GM19025 (cell line): ENCODE measurements around the gene MCUB.
A peak's percentile ranks its signal among the peaks of the same experiment; 100 is the strongest.
"Not testable (repeated sequence)": the region's sequence is repeated elsewhere in the genome, so short reads cannot be mapped to it uniquely, and the experiment has no call there.

ENCODE experiments used
- ATAC-seq: cut with Tn5 transposase; IDR thresholded peaks from one replicate; pipeline ENCODE4 v1.9.1; 2021; ENCODE audit warnings: mild to moderate bottlenecking, low read depth, moderate library complexity; ENCODE audit not compliant: unreplicated experiment

The MCUB gene, protein sequence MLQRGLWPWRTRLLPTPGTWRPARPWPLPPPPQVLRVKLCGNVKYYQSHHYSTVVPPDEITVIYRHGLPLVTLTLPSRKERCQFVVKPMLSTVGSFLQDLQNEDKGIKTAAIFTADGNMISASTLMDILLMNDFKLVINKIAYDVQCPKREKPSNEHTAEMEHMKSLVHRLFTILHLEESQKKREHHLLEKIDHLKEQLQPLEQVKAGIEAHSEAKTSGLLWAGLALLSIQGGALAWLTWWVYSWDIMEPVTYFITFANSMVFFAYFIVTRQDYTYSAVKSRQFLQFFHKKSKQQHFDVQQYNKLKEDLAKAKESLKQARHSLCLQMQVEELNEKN

DNA sequence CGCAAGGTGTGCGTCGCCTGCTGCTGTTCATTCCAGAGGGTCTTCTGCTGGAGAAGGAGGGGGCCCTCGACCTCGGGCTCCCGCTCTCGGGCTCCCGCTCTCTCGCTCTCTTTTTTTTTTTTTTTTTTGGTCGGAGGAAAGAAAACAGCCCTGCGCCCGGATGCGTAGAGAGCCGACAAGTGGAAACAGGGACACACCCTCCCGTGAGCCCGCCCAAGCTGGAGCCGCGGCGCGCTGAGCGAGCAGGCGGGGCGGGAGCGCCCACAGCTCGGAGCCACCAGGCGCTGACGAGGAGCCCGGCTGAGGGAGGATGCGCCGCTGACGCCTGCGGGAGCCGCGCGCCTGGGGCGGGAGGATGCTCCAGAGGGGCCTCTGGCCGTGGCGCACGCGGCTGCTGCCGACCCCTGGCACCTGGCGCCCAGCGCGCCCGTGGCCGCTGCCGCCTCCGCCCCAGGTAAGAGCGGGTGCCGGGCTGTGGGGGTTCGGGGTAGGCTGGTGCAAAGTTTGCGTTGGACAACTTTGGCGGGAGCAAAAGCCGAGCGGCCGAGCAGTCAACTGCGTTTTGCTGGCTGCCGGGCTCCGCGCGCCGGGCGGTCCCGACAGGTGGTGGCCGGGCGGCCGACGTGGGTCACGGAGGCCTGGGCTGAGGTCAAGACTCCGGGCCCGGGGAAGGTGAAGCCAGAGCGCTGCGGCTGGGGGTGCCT is at the start of gene MCUB:
Gene MCUB (plus strand): TSS at position 264 of the 704 bp plus-strand sequence. CDS start 92 bp downstream, at position 356.
- ATAC-seq, result peak; percentile 92

DNA sequence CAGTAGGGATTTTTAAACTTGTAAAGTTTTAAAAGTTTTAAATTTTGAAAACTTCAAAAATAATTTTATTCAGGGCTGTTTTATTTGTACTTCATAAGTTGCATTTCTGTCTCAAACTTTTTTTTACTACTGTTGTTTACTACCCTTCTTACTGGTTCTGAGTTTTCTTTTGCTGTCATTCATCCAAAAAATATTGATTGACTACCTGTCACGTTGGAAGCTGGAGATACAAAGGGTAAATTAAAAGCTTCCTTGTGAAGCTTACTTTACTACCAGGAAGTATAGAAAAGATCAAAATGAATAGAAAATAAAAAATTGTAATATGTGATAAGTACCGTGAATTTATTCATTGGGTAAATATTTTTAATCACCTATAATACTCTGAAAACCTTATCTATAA is 49.4 kb upstream of the MCUB start:
- ATAC-seq, result no peak

GRCh38 chr4:109511414-109511813 is 48.6 kb upstream of the MCUB start:
- ATAC-seq, result no peak

DNA sequence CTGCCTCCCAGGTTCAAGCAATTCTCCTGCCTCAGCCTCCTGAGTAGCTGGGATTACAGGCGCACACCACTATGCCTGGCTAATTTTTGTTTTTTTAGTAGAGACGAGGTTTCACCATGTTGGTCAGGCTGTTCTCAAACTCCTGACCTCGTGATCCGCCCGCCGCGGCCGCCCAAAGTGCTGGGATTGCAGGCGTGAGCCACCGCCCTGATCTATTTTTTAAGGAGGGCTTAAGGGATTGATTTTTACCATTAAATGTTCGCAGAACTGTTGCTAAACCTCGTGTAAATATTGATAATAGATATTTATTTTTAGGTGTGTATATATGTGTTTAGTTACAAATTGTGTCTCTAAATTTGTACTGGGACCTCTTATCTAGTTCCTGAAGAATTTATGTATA is 46.7 kb upstream of the MCUB start:
- ATAC-seq, result not testable (repeated sequence)

DNA sequence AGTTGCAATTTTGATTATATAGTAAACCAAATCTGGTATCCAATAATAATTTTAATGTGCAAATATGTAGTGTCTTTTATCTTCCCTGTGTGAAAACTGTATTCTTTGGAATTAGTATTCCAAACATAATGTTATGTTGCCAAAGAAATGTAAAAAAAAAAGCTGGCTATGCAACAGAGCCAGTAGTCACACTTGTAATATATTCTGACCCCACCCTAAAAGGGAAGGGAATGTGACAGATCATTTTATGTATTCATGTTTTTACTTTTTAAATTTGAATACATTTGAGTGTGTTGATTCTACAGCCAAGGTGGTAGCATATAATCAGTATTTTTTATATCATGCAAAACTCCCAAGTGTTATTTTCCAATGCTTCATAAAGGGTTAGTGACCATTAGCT is 27.9 kb upstream of the MCUB start:
- no peak for ATAC-seq

GRCh38 chr4:109545401-109545800 is 14.6 kb upstream of the MCUB start:
- ATAC-seq, result no peak

DNA sequence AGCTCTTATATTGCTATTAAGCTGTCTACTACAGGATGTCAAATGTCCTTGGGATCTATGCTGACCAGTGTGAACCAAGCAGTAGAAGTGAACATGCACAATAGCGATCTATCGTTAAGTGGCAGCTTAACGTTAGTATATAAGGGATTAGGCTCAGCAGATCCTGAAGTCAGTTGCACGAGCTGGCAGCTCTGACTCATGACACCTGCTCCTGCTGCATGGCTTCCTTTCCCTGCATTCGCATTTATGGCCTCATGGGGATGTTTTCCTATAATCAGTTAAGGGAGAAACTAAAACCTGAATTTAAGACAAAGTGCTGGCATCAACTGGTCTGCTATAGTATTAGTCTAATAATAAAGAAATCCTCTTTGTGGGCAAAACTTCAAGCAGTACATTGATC is 12.7 kb upstream of the MCUB start:
- no peak for ATAC-seq

DNA sequence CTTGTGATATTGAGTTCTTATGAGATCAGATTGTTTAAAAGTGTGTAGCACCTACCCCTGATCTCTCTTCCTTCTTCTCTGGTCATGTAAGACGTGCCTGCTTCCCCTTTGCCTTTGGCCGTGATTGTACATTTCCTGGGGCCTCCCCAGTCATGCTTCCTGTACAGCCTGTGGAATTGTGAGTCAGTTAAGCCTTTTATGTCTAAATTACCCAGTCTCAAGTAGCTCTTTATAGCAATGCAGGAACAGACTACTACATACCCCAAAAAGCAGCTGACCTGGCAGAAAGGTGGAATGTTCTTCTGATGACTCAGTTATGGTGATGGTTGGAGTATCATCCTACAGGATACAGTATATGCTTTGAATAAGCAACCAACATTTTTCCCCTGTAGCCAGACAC is 11.4 kb upstream of the MCUB start:
- ATAC-seq, result no peak

DNA sequence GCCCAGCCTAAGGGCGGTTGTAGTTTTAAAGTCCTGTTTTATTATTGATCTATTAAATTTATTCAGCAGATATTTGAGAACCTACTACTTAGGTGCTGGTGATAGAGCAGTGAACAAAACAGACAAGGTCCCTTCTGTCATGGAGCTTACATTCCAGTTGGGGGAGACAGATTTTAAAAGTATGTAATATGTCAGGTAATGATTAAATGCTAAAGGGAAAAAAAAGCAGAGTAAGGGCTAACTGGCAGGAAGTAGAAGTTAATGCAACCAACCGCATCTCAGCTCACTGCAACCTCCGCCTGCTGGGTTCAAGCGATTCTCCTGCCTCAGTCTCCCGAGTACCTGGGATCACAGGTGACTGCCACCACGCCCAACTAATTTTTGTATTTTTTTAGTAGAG is 7.8 kb upstream of the MCUB start:
- no peak for ATAC-seq

GRCh38 chr4:109553130-109553529 is 6.9 kb upstream of the MCUB start:
- ATAC-seq, result no peak

DNA sequence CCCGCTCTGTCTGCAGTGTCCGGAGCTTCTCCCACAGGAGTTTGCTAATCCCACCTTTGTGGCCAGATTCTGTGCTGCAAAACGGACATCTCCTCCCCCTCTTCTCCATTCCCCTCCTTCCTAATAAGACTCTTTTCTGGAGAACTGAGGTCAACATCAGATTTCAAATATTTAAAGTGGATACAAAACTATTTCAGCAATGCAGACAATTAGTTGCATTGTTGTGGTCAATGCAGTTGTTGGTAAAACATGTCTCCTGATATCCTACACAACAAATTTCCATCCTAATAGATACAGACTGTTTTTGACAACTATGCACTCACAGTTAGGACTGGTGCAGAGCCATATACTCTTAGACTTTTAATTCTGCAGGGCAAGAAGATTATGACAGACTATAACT is 5.1 kb upstream of the MCUB start:
- no peak for ATAC-seq

- ATAC-seq, result no peak
Measured at GRCh38 chr4:109557433-109557832, 2.6 kb upstream of the MCUB start.

GRCh38 chr4:109558095-109558494 is 2.0 kb upstream of the MCUB start:
- ATAC-seq, result not testable (repeated sequence)

- peak; percentile 15 for ATAC-seq
Measured at GRCh38 chr4:109559625-109559982, 442 bp upstream of the MCUB start.

DNA sequence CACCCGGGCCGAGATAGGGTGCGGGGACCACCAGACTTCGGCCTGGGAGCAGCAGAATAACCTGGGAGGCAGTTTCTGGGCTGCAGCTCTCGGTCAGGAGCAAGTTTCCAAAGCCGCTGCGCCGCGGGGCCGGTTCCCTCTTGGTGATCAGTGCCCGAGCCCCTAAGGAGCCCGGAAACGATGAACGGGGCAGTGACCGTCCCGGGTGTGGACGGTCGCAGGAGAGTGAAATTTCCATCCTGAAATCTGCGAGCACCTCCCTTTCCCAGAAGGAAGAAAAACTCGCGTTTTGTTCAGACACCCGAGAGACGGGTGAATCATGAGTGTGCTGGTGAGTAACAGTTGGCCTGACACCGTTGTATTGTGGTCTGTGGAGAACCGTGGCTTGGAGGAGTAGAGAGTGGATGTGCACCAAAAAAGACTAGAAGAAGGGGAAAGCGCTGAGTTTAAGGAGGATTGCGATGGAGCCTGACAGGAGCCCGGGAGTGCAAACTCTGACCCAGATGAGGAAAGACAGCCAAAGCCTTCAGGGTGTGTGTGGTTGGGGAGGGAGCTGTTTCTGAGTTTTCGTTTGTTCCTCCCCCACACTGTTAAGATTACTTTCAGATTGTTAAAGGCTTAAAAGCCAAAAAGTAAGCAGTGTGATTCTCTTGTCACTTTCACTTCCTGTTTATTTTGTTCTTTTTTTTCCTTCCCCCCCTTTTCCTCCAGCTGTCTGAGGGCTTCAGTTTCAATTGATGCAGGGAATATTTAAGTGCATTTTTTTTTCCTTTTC is 828 bp downstream of the MCUB start:
- ATAC-seq, result peak; percentile 45

DNA sequence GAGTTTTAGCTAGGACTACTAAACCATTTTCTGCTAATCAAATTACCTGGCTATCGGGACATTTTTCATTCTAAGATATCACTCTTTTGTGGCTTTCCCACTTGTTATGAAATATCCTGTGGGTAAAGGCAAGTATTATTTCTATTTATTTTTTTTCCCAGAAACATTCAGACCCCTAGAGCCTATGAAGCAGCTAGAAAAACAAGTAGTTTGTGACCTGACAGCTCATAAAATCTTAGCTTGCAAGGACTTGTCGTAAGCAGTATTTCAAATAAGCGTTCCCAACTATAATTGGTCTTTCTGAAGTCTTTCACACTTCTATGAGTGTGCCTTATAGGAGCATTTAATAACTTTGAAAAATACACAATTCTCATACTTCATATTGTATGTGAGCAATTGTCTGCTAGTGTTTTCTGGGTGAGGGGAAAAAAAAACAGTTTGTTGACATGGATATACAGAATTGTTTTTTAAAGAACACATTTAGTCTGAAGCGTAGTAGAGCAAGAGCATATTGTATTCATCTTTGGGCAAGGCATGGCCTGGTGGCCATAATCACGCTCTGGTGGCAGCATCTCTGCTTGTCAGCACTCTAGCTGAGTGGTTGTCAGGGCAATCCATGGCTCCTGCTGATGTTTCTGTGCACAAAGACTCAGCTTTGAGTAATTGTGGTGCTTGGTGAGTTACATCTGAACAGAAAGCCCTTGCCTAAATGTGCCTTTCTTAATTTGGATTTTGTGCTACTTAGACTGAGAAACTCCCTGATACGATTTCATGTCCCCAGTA is 2.6 kb downstream of the MCUB start:
- ATAC-seq, result no peak

DNA sequence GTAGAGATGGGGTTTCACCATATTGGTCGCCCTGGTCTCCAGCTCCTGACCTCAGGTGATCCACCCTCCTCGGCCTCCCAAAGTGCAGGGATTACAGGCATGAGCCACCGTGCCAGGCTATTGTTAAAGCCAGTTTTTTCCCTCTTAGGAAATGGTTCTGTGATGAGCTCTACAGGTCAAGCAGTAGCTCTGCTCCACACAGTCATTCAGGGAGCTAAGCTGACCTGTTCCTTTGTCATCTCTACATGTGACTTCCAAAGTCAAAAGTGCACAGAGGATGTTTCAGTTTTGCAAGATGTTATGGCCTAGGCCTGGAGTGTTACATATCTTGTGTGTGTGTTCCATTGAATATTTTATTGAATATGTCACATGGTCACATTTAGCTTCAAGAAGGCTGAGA is 11.4 kb downstream of the MCUB start:
- no peak for ATAC-seq

- ATAC-seq, result no peak
Measured at GRCh38 chr4:109572154-109572553, 12.1 kb downstream of the MCUB start.

DNA sequence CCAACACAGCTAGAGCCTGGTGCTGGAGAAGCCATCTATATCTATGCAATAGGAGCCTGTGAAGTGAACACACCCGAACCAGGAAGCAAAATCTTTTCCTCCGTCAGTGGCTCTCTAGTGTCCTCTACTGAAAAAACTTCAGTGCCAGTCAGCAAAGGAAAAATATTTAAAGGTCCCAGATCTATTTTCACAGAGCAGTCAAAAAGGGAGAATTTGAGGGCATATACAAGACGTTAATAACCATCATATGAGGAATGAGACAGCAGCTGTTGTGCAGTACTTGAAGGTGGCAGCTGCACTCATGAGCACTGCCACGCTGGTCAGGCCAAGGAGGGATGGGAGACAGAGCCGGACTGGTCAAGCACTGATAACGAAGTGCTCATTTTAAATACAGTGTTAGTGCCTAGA is 14.4 kb downstream of the MCUB start:
- no peak for ATAC-seq

- ATAC-seq, result no peak
Measured at GRCh38 chr4:109574931-109575804, 15.1 kb downstream of the MCUB start.
